K562 (cell line): Measurements from ENCODE around the gene PCDHGB1. TPM values are rescaled to one million over a fixed set of nuclear protein-coding genes. Genes with fewer than 3 reads are reported as not detected.

Experiments
- ATF4 ChIP-seq: fragments of 450-650 bp; formaldehyde crosslinking; IDR thresholded peaks from 2 replicates; pipeline ENCODE4 v1.4.0; 2022; ENCODE audit warnings: mild to moderate bottlenecking, moderate library complexity
- BCOR ChIP-seq: fragments of 450-650 bp; IDR thresholded peaks from 2 replicates; pipeline ENCODE4 v1.6.1; 2016
- CEBPG ChIP-seq, 3 experiments: fragments of 200-800 bp in 1 of 3; sonication (Bioruptor generic) in 1 of 3; sonication (generic) in 1 of 3; formaldehyde crosslinking in 1 of 3; IDR thresholded peaks in 2 of 3; conservative IDR thresholded peaks in 1 of 3; 2 replicates each; pipeline versions ENCODE4 v1.6.1 to v1.8.0; 2016 to 2022; ENCODE audit warnings: missing compliant biosample characterization in 2 of 3, missing genetic modification characterization in 2 of 3, mild to moderate bottlenecking in 1 of 3, missing genetic modification reagents in 1 of 3
- E2F1 ChIP-seq: sonication (generic); formaldehyde crosslinking; IDR thresholded peaks from 2 replicates; pipeline ENCODE4 v1.8.1; 2023; ENCODE audit warnings: mild to moderate bottlenecking, missing genetic modification reagents, moderate library complexity
- GTF2A2 ChIP-seq: IDR thresholded peaks from 2 replicates; pipeline ENCODE4 v1.6.1; 2016; ENCODE audit warnings: mild to moderate bottlenecking, missing genetic modification characterization, missing compliant biosample characterization
- KAT2B ChIP-seq: IDR thresholded peaks from one replicate; pipeline ENCODE4 v1.6.1; 2012; ENCODE audit warnings: low read depth, mild to moderate bottlenecking, control low read depth, inconsistent platforms, low read length, moderate library complexity
- MXI1 ChIP-seq: IDR thresholded peaks from 2 replicates; pipeline ENCODE4 v1.6.1; 2011; ENCODE audit warnings: low read depth, mild to moderate bottlenecking, improper control_type of control experiment, low read length
- NFIC ChIP-seq: fragments of 450-650 bp; IDR thresholded peaks from 2 replicates; pipeline ENCODE4 v1.6.1; 2017; ENCODE audit warnings: mild to moderate bottlenecking, inconsistent platforms
- NR2C1 ChIP-seq, 2 experiments: fragments of 450-650 bp; IDR thresholded peaks; 2 replicates each; pipeline ENCODE4 v1.6.1; 2017; ENCODE audit warnings: mild to moderate bottlenecking in 2 of 2, antibody characterized with exemption in 1 of 2, inconsistent platforms in 1 of 2, missing compliant biosample characterization in 1 of 2, missing genetic modification characterization in 1 of 2
- PBX2 ChIP-seq, 2 experiments: IDR thresholded peaks in 1 of 2; conservative IDR thresholded peaks in 1 of 2; 2 replicates each; pipeline ENCODE4 v1.6.1; 2016; ENCODE audit warnings: low read depth in 2 of 2, mild to moderate bottlenecking in 1 of 2, missing compliant biosample characterization in 1 of 2, missing genetic modification characterization in 1 of 2, moderate library complexity in 1 of 2
- POLR2B ChIP-seq: fragments of 450-650 bp; IDR thresholded peaks from 2 replicates; pipeline ENCODE4 v1.6.1; 2018; ENCODE audit warnings: low read depth; ENCODE audit not compliant: partially characterized antibody
- RBM25 ChIP-seq: fragments of 200-400 bp; formaldehyde crosslinking; IDR thresholded peaks from 2 replicates; pipeline ENCODE4 v1.6.1; 2018; ENCODE audit warnings: low read length, low read depth, moderate library complexity; ENCODE audit not compliant: severe bottlenecking
- ZNF124 ChIP-seq: sonication (generic); formaldehyde crosslinking; IDR thresholded peaks from 2 replicates; pipeline ENCODE4 v1.8.1; 2022; ENCODE audit warnings: missing genetic modification reagents
- ZNF224 ChIP-seq: sonication (generic); formaldehyde crosslinking; IDR thresholded peaks from 2 replicates; pipeline ENCODE4 v1.8.0; 2022; ENCODE audit warnings: mild to moderate bottlenecking, missing genetic modification reagents
- ZNF766 ChIP-seq: fragments of 200-800 bp; sonication (Bioruptor generic); conservative IDR thresholded peaks from 2 replicates; pipeline ENCODE4 v1.6.1; 2016; ENCODE audit warnings: missing genetic modification characterization, missing compliant biosample characterization
- polyA plus RNA-seq, 8 experiments: library from polyadenylated mRNA; depleted of rRNA in 4 of 8; stranded (reverse) in 5 of 8; unstranded in 3 of 8; fragments of >200 nt; fragmentation: Nextera tagmentation in 2 of 8; fragmentation: Illumina TruSeq in 1 of 8; extraction: Ambion mirVana in 2 of 8; extraction: Trizol in 1 of 8; gene quantifications; 2 replicates each; pipeline versions ENCODE4 v1.2.1 to v1.2.3, GENCODE V29; 2011 to 2014; ENCODE audit warnings: inconsistent platforms in 1 of 8, missing spikeins in 1 of 8
- total RNA-seq, 7 experiments: library from RNA; depleted of rRNA in 6 of 7; stranded (reverse); fragments of >200 nt in 6 of 7; fragmentation: Illumina TruSeq in 2 of 7; extraction: Trizol in 2 of 7; gene quantifications; 2 replicates each; pipeline versions ENCODE4 v1.2.1 to v1.2.3, GENCODE V29; 2011 to 2021; ENCODE audit warnings: low replicate concordance in 1 of 7
- TF ChIP-seq, protein P1 (sequence below), 2 experiments: fragments of 450-650 bp in 1 of 2; sonication (generic) in 1 of 2; formaldehyde crosslinking; conservative IDR thresholded peaks; 2 replicates each; pipeline versions ENCODE4 v1.4.0 to v1.8.1; 2020 to 2022; ENCODE audit warnings: mild to moderate bottlenecking in 1 of 2, missing genetic modification reagents in 1 of 2

PCDHGB1 gene
- total and polyA plus RNA-seq, 9 of the 15 experiments (the other 6 are each of a cell fraction or from before 2014, with no cell fraction given) = 0.06 to 0.20 (median 0.07) TPM; not detected in 2

DNA sequence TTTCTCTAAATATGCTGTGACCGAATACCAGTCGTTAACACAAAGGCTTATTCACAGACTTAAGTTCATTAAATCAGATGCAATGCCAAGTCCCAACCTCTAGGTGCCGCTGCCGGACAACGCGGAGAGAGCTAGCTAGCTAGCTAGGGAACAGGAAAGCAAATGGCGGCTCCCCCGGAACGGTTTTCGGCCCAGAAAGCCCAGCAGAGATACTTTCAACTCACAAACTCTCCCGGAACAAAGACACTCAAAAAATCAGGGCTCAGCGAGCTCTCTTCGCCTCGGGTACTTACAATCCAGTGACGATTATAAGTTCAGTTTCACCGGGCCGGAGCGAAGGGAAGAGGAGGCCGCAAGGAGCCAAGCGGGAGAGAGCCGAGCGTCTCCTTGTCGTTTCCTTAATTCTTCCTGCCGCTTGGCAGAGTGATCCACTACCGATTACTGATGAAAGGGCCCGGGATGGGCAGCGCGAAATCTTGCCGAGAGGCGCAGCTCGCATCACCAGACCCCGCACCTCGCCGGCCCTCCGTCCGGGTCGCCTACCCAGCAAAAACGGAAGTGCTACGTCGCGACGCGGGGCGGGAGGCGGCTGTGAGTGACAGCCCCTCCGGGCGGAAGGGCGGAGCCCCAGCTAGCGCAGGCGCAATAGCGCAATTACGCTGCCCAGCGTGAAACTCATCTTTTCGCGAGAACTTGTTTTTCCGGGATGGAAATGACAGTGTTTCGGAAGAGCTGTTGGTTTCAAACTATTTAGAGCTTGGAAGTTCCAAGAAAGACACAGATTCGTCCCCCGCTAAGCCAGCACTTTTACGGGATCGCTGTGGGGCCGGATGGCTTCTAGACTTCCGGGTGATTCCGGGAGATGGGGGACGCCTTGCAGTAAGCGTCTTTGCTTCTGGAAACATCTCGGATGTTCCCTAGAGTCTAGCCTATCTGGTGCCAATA, 29.4 kb upstream of the PCDHGB1 start, which contains the start of gene TAF7 (continued):
- TF ChIP-seq ZNF766 (CRISPR knock-in tag) = no peak
- TF ChIP-seq KAT2B = no peak
- no peak for TF ChIP-seq MXI1
- TF ChIP-seq ATF4 = peak; percentile 30; the same call in 1 of the 2 replicates
- no peak for TF ChIP-seq ZNF124
- 0 out of 2 replicates have a peak, but pooled peaks have one; percentile 45 for TF ChIP-seq BCOR
- TF ChIP-seq NR2C1 (IDR thresholded peaks at IDR 0.05) = peak; percentile 53
- 0 out of 2 replicates have a peak, but pooled peaks have one; percentile 28 for TF ChIP-seq NR2C1 (tag; IDR thresholded peaks at IDR 0.05)
- TF ChIP-seq GTF2A2 = 0 out of 2 replicates have a peak, but pooled peaks have one; percentile 39
- peak; percentile 99 for TF ChIP-seq PBX2 (CRISPR knock-in tag; IDR thresholded peaks at IDR 0.05; ENCODE audit: low read depth)
- TF ChIP-seq PBX2 (tag; conservative IDR thresholded peaks at IDR 0.05; ENCODE audit: low read depth) = peak; percentile 98
- TF ChIP-seq, protein P1, sequence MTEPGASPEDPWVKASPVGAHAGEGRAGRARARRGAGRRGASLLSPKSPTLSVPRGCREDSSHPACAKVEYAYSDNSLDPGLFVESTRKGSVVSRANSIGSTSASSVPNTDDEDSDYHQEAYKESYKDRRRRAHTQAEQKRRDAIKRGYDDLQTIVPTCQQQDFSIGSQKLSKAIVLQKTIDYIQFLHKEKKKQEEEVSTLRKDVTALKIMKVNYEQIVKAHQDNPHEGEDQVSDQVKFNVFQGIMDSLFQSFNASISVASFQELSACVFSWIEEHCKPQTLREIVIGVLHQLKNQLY (CRISPR knock-in tag; conservative IDR thresholded peaks at IDR 0.05) = no peak
- TF ChIP-seq E2F1 = peak; percentile 47; the same call in 1 of the 2 replicates
- peak; percentile 96 for TF ChIP-seq POLR2B
- peak; percentile 14; the same call in 1 of the 2 replicates for TF ChIP-seq NFIC
- TF ChIP-seq ZNF224 (CRISPR knock-in tag) = 0 out of 2 replicates have a peak, but pooled peaks have one; percentile 33
- no peak for TF ChIP-seq CEBPG (CRISPR knock-in tag; IDR thresholded peaks at IDR 0.05)
- no peak for TF ChIP-seq CEBPG (tag; conservative IDR thresholded peaks at IDR 0.05 in 1 of 2, IDR thresholded peaks at IDR 0.05 in 1 of 2)
- TF ChIP-seq RBM25 = no peak
